Ectodermal cell (in vitro differentiated cells): ENCODE results near the gene BTN1A1.

Experiments used
- H3K27ac ChIP-seq: 2 replicates; pipeline ENCODE4 v1.7.0; 2013; ENCODE audit warnings: mild to moderate bottlenecking, low read depth, low read length; ENCODE audit not compliant: insufficient read depth, poor library complexity, severe bottlenecking
- H3K27me3 ChIP-seq: 2 replicates; pipeline ENCODE4 v1.7.0; 2013; ENCODE audit warnings: mild to moderate bottlenecking, low read length; ENCODE audit not compliant: insufficient read depth, control insufficient read depth, poor library complexity, severe bottlenecking
- H3K36me3 ChIP-seq: one replicate; pipeline ENCODE4 v1.7.0; 2013; ENCODE audit warnings: low read length; ENCODE audit not compliant: control insufficient read depth, insufficient read depth
- H3K4me1 ChIP-seq: one replicate; pipeline ENCODE4 v1.7.0; 2013; ENCODE audit warnings: low read length; ENCODE audit not compliant: control insufficient read depth, insufficient read depth
- H3K4me3 ChIP-seq: 2 replicates; pipeline ENCODE4 v1.7.0; 2013; ENCODE audit warnings: low read depth, low read length, control low read depth; ENCODE audit not compliant: insufficient read depth
- H3K9me3 ChIP-seq: 2 replicates; pipeline ENCODE4 v1.7.0; 2013; ENCODE audit warnings: mild to moderate bottlenecking, low read length, moderate library complexity; ENCODE audit not compliant: control insufficient read depth
- WGBS, 2 experiments: methylation state at CpG; one replicate each; pipeline ENCODE4 v1.1.7; 2013; ENCODE audit warnings: missing lambda C conversion rate in 2 of 2; 5-methylcytosine and 5-hydroxymethylcytosine counted together

The BTN1A1 gene

DNA sequence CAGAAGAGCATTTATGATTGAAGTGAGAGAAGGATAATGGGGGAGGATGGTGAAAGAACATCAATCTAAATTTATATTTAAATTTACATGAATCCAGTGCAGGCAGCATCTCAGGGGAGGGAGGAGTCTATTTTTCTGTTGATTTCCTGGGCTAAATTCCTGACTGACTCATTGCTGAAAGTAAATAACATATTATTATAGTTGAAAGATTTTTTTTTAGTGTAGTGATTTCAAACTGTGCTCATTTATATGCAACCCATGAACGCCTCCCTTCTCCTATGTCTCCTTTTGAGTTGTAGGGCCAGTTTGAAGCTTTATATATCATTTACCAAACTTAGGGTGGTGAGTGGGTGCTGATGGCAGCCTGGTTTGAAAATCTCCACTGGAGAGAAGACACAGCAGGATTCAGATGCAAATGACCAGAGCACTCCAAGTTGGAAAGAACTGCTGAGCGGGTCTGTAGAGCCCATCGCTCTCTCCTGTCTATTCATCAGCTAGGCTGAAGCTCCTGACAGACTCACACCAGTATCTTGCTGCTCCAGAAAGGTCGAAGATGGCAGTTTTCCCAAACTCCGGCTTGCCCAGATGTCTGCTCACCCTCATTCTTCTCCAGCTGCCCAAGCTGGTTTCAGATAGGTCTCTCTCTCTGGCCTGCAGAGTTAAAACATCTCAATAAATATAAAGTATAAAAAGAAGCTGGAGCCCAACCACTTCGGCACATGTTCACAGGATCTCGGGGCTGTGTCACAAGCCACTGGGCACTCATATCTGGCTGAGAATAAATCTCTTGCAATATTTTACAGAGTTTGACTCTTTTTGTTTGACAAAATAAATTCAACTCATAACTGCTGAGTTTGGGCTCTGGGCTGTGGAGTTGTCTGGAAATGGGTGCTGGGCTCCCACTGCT is 24.0 kb upstream of the BTN1A1 start:
- H3K27ac ChIP-seq: no peak overlapping the region
- WGBS, 2 experiments: 52 to 62% methylated on average over 6 to 7 of the region's 7 CpGs

GRCh38 chr6:26476896-26477295 is 23.2 kb upstream of the BTN1A1 start:
- H3K27me3 ChIP-seq: no peaks in the 10 kb centered on the region
- whole genome bisulfite sequencing, 2 experiments: 87 to 90% methylated on average over 2 to 4 of the region's 4 CpGs
- no peaks in the 10 kb centered on the region for H3K9me3 ChIP-seq
- no peaks in the 10 kb centered on the region for H3K4me1 ChIP-seq
- H3K4me3 ChIP-seq: no peak overlapping the region
- no peaks in the 10 kb centered on the region for H3K36me3 ChIP-seq
- H3K27ac ChIP-seq: no peak overlapping the region

More for the DNA sequence above, 24.0 kb upstream of the BTN1A1 start:
- Histone ChIP-seq H3K4me1 (no peaks in the 10 kb centered on the region), H3K4me3 (no peak overlapping the region), H3K9me3 (no peaks in the 10 kb centered on the region), H3K36me3 (no peaks in the 10 kb centered on the region), H3K27me3 (no peaks in the 10 kb centered on the region)

DNA sequence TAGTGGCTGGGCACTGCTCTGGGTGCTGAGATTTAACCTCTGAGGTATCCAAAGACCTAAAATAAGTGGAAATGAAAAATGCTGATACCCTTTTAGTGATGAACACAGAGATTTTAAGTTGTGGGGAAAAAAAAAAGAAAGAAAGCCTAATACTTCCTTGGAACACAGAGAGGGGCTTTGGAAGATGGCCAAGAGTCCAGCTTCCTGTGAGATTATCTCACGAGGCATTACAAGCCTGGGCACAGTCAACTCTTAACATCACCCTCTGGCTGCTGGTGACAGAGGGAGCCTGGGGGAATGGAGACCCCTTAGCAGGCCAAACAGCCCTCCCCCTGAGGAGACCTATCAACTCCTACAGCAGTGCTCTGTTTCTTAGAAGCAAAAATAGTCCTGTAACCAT is 22.7 kb upstream of the BTN1A1 start:
- H3K9me3 ChIP-seq: no peaks in the 10 kb centered on the region
- no peaks in the 10 kb centered on the region for H3K27me3 ChIP-seq
- no peak overlapping the region for H3K4me3 ChIP-seq
- no peaks in the 10 kb centered on the region for H3K4me1 ChIP-seq
- H3K36me3 ChIP-seq: no peaks in the 10 kb centered on the region
- WGBS, 2 experiments: 86 to 97% methylated on average over 1 of the region's 1 CpG
- H3K27ac ChIP-seq: no peak overlapping the region

GRCh38 chr6:26478100-26478984 is 21.8 kb upstream of the BTN1A1 start:
- no peaks in the 10 kb centered on the region for H3K36me3 ChIP-seq
- no peaks in the 10 kb centered on the region for H3K4me1 ChIP-seq
- no peaks in the 10 kb centered on the region for H3K27me3 ChIP-seq
- 85 to 95% methylated on average over 2 of the region's 2 CpGs for WGBS, 2 experiments
- no peak overlapping the region for H3K27ac ChIP-seq
- no peak overlapping the region for H3K4me3 ChIP-seq
- no peaks in the 10 kb centered on the region for H3K9me3 ChIP-seq

GRCh38 chr6:26478985-26479278 is 21.2 kb upstream of the BTN1A1 start:
- no peak overlapping the region for H3K4me3 ChIP-seq
- no peaks in the 10 kb centered on the region for H3K9me3 ChIP-seq
- 89 to 90% methylated on average over 3 of the region's 3 CpGs for WGBS, 2 experiments
- H3K36me3 ChIP-seq: no peaks in the 10 kb centered on the region
- no peaks in the 10 kb centered on the region for H3K4me1 ChIP-seq
- H3K27me3 ChIP-seq: no peaks in the 10 kb centered on the region
- H3K27ac ChIP-seq: no peak overlapping the region

DNA sequence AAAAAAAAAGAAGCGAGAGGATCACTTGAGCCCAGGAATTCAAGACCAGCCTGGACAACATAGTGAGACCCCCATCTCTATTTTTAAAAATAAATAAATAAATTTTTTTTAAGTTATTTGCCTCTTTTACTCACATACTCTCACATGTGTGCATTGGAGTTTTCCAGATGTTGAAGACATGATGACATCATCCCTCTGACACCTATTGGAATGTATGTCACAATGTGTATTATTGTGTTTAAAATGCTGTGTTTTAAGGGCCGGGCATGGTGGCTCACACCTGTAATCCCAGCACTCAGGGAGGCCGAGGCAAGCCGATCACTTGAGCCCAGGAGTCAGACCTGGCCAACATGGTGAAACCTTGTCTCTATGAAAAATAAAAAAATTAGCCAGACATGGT is 17.8 kb upstream of the BTN1A1 start:
- Histone ChIP-seq H3K36me3 (no peaks in the 10 kb centered on the region), H3K9me3 (no peaks in the 10 kb centered on the region)
- 94% methylated on average over 4 of the region's 4 CpGs for WGBS, 2 experiments

DNA sequence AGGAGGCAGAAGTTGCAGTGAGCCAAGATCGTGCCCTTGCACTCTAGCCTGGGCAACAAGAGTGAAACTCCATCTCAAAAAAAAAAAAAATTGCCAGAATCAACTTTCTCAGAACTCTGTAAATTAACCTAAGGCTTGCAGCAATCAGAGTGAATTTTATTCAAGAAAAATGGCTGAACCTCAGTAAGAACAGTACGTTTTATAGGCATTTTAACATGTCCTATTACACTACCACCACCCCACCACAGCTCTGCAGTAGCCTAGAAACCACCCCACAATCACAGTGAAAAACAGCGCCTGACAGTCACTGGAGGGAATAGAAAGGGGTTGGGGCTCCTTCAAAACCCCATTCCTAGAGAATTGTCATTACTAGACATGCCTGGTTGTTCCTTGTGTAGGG is 16.4 kb upstream of the BTN1A1 start:
- 92 to 94% methylated on average over 3 of the region's 3 CpGs for WGBS, 2 experiments
- H3K4me1 ChIP-seq: no peaks in the 10 kb centered on the region
- no peaks in the 10 kb centered on the region for H3K9me3 ChIP-seq
- H3K36me3 ChIP-seq: no peaks in the 10 kb centered on the region
- H3K27me3 ChIP-seq: no peaks in the 10 kb centered on the region
- H3K4me3 ChIP-seq: no peak overlapping the region
- no peak overlapping the region for H3K27ac ChIP-seq

More for the DNA sequence above, 17.8 kb upstream of the BTN1A1 start:
- no peaks in the 10 kb centered on the region for H3K4me1 ChIP-seq
- H3K27ac ChIP-seq: no peak overlapping the region
- H3K4me3 ChIP-seq: no peak overlapping the region
- no peaks in the 10 kb centered on the region for H3K27me3 ChIP-seq

GRCh38 chr6:26484161-26484560 is 15.9 kb upstream of the BTN1A1 start:
- no peaks in the 10 kb centered on the region for H3K27me3 ChIP-seq
- no peaks in the 10 kb centered on the region for H3K4me1 ChIP-seq
- no peaks in the 10 kb centered on the region for H3K36me3 ChIP-seq
- H3K27ac ChIP-seq: no peak overlapping the region
- no peaks in the 10 kb centered on the region for H3K9me3 ChIP-seq
- WGBS, 2 experiments: 93 to 94% methylated on average over 2 of the region's 2 CpGs
- H3K4me3 ChIP-seq: no peak overlapping the region

DNA sequence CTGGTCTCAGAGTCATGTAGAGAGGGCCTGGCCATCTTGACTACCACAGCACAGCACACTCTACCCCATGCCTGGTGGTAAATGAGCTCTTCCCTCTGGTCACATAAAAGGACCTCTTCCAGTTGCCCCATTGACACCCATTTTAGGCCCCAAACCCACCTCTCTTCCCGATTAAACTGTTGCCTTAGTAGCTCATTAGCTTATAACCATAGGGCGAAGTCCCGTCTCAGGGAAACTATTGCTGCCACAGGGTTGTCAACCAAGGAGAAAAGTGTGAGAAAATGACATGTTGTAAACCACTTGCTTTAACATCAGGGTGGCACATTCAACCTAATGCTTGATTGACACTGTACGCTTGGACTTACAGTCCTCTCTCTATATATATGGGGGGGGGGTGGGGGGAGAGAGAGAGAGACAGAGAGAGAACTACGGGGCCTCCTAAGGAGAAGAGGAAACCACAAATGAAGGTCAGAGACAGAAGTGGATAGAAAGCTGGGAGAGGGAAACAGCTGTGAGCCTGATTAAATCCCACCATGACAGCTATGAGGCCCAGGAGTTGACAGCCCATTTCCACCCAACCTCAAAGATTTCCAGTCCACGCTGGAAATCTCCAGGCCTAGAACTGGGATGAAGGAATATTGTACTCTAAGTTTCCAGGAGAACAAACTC is 14.9 kb upstream of the BTN1A1 start:
- no peak overlapping the region for H3K27ac ChIP-seq
- H3K4me3 ChIP-seq: no peak overlapping the region
- 94 to 97% methylated on average over 5 of the region's 6 CpGs for WGBS, 2 experiments
- H3K4me1 ChIP-seq: no peaks in the 10 kb centered on the region
- H3K9me3 ChIP-seq: no peaks in the 10 kb centered on the region
- H3K36me3 ChIP-seq: no peaks in the 10 kb centered on the region
- H3K27me3 ChIP-seq: no peaks in the 10 kb centered on the region

- H3K27ac ChIP-seq: no peak overlapping the region
- H3K27me3 ChIP-seq: no peaks in the 10 kb centered on the region
- H3K9me3 ChIP-seq: no peaks in the 10 kb centered on the region
- no peaks in the 10 kb centered on the region for H3K4me1 ChIP-seq
- 90 to 95% methylated on average over 5 of the region's 5 CpGs for WGBS, 2 experiments
- no peaks in the 10 kb centered on the region for H3K36me3 ChIP-seq
- H3K4me3 ChIP-seq: no peak overlapping the region
Observed at GRCh38 chr6:26486358-26486757, 13.7 kb upstream of the BTN1A1 start.
